Right lobe of liver (tissue), 6 donors: ENCODE data around the gene GYG2. TPM values are rescaled to one million over a fixed set of nuclear protein-coding genes. Genes with fewer than 3 reads are reported as not detected.
"Not testable (repeated sequence)": the region's sequence is repeated elsewhere in the genome, so short reads cannot be mapped to it uniquely, and the experiment has no call there.

ENCODE experiments used
- ATAC-seq, 4 donors: fragments of 200-7000 bp; cut with Tn5 transposase; one replicate each; pipeline ENCODE4 v1.9.1; 2020; ENCODE audit warnings: mild to moderate bottlenecking in 4 of 4, moderate library complexity in 4 of 4
- DNase-seq, 3 donors: peaks; one replicate each; pipeline ENCODE4 v3.0.0-alpha.2; 2020
- H3K27ac ChIP-seq, 3 donors: fragments of 200-600 bp; one replicate each; pipeline ENCODE4 v1.8.0; 2022
- H3K27me3 ChIP-seq, 2 donors: fragments of 200-600 bp; one replicate each; pipeline ENCODE4 v1.8.0; 2022
- H3K36me3 ChIP-seq, 4 donors: fragments of 200-600 bp; sonication (generic) in 1 of 4; one replicate each; pipeline versions ENCODE4 v1.5.1 to v1.8.0; 2017 to 2022; ENCODE audit warnings: control low read depth in 1 of 4
- H3K4me1 ChIP-seq, 4 donors: fragments of 200-600 bp; sonication (generic) in 1 of 4; one replicate each; pipeline versions ENCODE4 v1.5.1 to v1.8.0; 2017 to 2022; ENCODE audit warnings: control low read depth in 1 of 4
- H3K4me3 ChIP-seq, 3 donors: fragments of 200-600 bp; one replicate each; pipeline ENCODE4 v1.8.0; 2022
- H3K9me3 ChIP-seq, 4 donors: fragments of 200-600 bp; sonication (generic) in 1 of 4; one replicate each; pipeline versions ENCODE4 v1.5.1 to v1.8.0; 2017 to 2022; ENCODE audit warnings: control low read depth in 1 of 4
- CTCF ChIP-seq, 4 donors: fragments of 200-600 bp in 3 of 4; fragments of 450-650 bp in 1 of 4; IDR thresholded peaks; one replicate each; pipeline versions ENCODE4 v1.5.1 to v1.8.0; 2016 to 2022; ENCODE audit warnings: antibody characterized with exemption in 4 of 4, mild to moderate bottlenecking in 2 of 4
- POLR2A ChIP-seq: fragments of 450-650 bp; IDR thresholded peaks from one replicate; pipeline ENCODE4 v1.6.1; 2017; ENCODE audit warnings: antibody characterized with exemption, mild to moderate bottlenecking
- WGBS: methylation state at CpG from one replicate; pipeline ENCODE4 v1.1.6; 2018; ENCODE audit warnings: low coverage, low lambda C conversion rate; ENCODE audit not compliant: insufficient coverage; ENCODE audit errors: missing lambda C conversion rate; 5-methylcytosine and 5-hydroxymethylcytosine counted together
- intact Hi-C, 2 donors: fragments of 100-400 bp; cut with DNase I; formaldehyde crosslinking; loops; one replicate each; pipeline versions ENCODE4 v1.11.2 to v1.14.1; 2022
- total RNA-seq, 6 experiments: library from RNA; depleted of rRNA in 2 of 6; stranded (reverse); fragments of >200 nt in 2 of 6; fragmentation: NEBNext Ultra II Directional in 3 of 6; extraction: Animal tissue kit (Norgen Biotek cat#: 25700) in 3 of 6; gene quantifications; one replicate each; pipeline versions ENCODE4 v1.1.0 to v1.2.4, GENCODE V29; 2016 to 2023
- donor health status: DM: no; HTN: yes; CAD: no.
- donor health status: DM: no; HTN: no; CAD: no.
- donor health status: DM: no; HTN: no; CAD: no.
- donor health status: DM: no; HTN: yes; CAD: no.
- donor health status: DM: no; HTN: yes; CAD: no.

The GYG2 gene
- total RNA-seq, 6 experiments from 2014 or later: 17.6 to 27.7 (median 21.3) TPM

DNA sequence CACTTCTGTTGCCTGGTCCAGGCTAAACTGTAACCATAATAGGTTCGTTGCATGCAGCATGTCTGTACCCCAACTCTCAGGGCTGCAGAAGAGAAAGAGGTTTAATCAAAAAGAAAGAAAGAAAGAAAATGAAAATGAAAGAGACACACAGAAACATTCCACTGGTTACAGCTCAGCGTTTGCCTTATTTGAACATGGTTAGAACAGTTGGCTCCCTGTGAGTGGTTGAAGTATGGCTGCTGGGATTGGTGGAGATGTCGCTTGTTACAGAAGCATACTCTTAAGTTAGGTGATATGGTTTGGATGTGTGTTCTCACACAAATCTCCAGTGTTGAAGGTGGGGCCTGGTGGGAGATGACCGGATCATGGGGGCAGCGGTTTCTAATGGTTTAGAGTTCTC is 64.1 kb downstream of the GYG2 start:
- Histone ChIP-seq H3K9me3 (no peaks in the 10 kb centered on the region), H3K4me1 (peaks cover 0 to 35% (median 5%) of the 10 kb centered on the region in 4 donors), H3K27me3 (no peaks in the 10 kb centered on the region), H3K4me3 (no peak overlapping the region), H3K36me3 (no peaks in the 10 kb centered on the region), H3K27ac (no peak overlapping the region)
- intact Hi-C loops: no loop called here
- no peak for ATAC-seq
- DNase-seq: no peak
- no peak for TF ChIP-seq CTCF (IDR thresholded peaks at IDR 0.05)
- no peak for TF ChIP-seq POLR2A
- 73% methylated on average over 4 of the region's 5 CpGs for WGBS

DNA sequence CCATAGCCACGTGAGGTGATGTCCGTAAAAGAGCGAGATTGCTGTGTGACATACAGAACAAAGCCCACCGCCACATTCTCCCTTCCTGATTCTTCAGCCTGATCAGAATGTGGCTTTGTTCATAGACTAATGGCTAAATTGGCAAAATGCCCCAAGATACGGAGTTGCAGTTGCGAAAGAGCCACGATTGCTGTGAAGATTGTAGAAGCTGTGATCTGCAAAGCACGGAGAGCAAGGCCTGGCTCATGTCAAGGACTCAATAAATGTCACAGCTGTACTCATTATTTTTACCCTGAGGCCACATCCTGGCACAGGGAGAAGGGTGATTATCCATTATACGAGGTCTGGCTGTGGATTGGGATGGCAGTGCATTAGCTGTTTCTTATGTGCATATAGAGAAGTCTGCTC is 66.2 kb downstream of the GYG2 start:
- no peak overlapping the region for H3K4me3 ChIP-seq
- DNase-seq (no peak), ATAC-seq (no peak)
- no peaks in the 10 kb centered on the region for H3K9me3 ChIP-seq
- peaks cover 0 to 34% (median 7%) of the 10 kb centered on the region in 4 donors for H3K4me1 ChIP-seq
- intact Hi-C loops: no loop called here
- no peak for TF ChIP-seq POLR2A
- no peak for TF ChIP-seq CTCF (IDR thresholded peaks at IDR 0.05)
- H3K27me3 ChIP-seq: no peaks in the 10 kb centered on the region
- 43% methylated on average over 9 of the region's 9 CpGs for WGBS
- H3K27ac ChIP-seq: no peak overlapping the region
- H3K36me3 ChIP-seq: no peaks in the 10 kb centered on the region

GRCh38 chrX:2897311-2897689 is 68.6 kb downstream of the GYG2 start:
- no peaks in the 10 kb centered on the region for H3K27me3 ChIP-seq
- H3K4me1 ChIP-seq: peaks cover 0 to 27% (median 7%) of the 10 kb centered on the region in 4 donors
- ATAC-seq (peak; percentile 1 to 14 (median 6)), DNase-seq (peak in 1 of 3 donors; percentile 44)
- no peaks in the 10 kb centered on the region for H3K9me3 ChIP-seq
- TF ChIP-seq CTCF (IDR thresholded peaks at IDR 0.05) (no peak), POLR2A (no peak)
- intact Hi-C loops: no loop called here
- H3K4me3 ChIP-seq: peak overlapping the region in 1 of 3 donors; percentile 30
- 61% methylated on average over 12 of the region's 12 CpGs for WGBS
- H3K36me3 ChIP-seq: no peaks in the 10 kb centered on the region
- H3K27ac ChIP-seq: peak overlapping the region; percentile 61 to 89 (median 71)

GRCh38 chrX:2897690-2898623 is 69.2 kb downstream of the GYG2 start:
- ATAC-seq (peak; percentile 78 to 91 (median 86)), DNase-seq (peak; percentile 67 to 89 (median 81))
- peak; percentile 58 for TF ChIP-seq POLR2A
- H3K4me3 ChIP-seq: peak overlapping the region; percentile 8 to 32 (median 30)
- 5% methylated on average over 13 of the region's 22 CpGs for WGBS
- H3K36me3 ChIP-seq, H3K9me3 ChIP-seq, intact Hi-C loops, H3K27me3 ChIP-seq: not testable (repeated sequence)
- H3K27ac ChIP-seq: peak overlapping the region; percentile 68 to 89 (median 71)
- H3K4me1 ChIP-seq: peaks cover 0 to 27% (median 7%) of the 10 kb centered on the region in 4 donors
